ENCODE results near the gene FOXA3. TPM values are rescaled to one million over a fixed set of nuclear protein-coding genes. Genes with fewer than 3 reads are reported as not detected.

The FOXA3 gene
- polyA plus RNA-seq, 1 experiment = not detected

- CTCF ChIA-PET = no interaction called here
- POLR2A ChIA-PET = interaction anchor here (0.6 kb wide), 1 partner anchor 65 kb away, joined by 7 read pairs; the partner anchor contains the start of gene IRF2BP1
- Histone ChIP-seq H3K27me3 (ENCODE audit: control insufficient read depth, insufficient read depth, low read length) (no peaks in the 10 kb centered on the region), H3K36me3 (ENCODE audit: control insufficient read depth, insufficient read depth, low read length) (peaks cover 34% of the 10 kb centered on the region), H3K4me3 (ENCODE audit: low read depth, low read length) (no peak overlapping the region)
- DNase-seq (ENCODE audit: low read depth) = no peak
- no peak for TF ChIP-seq CTCF (IDR thresholded peaks at IDR 0.05; ENCODE audit: insufficient read depth, low read depth, low read length)
These were observed 42.6 kb upstream of the FOXA3 start for GRCh38 chr19:45821570-45821969.

DNA sequence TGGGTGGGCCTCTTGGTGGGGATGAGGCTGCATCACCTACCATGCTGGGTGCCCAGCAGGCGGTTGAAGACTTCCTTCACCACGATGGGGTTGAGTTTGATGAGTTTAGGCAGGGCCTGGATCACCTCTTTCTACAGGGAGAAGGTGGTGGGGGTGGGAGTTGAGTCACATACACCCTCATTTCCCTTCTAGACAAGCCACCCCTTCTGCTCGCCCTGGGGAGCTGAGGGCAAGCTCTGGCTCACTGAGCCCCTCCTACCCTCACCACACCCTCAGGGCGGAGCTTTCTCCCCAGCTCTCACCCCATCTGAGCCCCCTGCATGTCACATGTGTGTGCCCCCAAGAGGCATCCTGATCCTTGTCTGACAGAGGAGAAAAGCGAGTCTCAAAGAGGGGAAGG is 41.4 kb upstream of the FOXA3 start:
- no peak for DNase-seq (ENCODE audit: low read depth)
- Histone ChIP-seq H3K27me3 (ENCODE audit: control insufficient read depth, insufficient read depth, low read length) (no peaks in the 10 kb centered on the region), H3K36me3 (ENCODE audit: control insufficient read depth, insufficient read depth, low read length) (peaks cover 40% of the 10 kb centered on the region), H3K4me3 (ENCODE audit: low read depth, low read length) (no peak overlapping the region)
- CTCF ChIA-PET = interaction anchor here (0.8 to 2.7 kb wide), 3 partner anchors 9 to 52 kb away, joined by 3 to 8 read pairs (median 4); no protein-coding TSS in a partner anchor
- no peak for TF ChIP-seq CTCF (IDR thresholded peaks at IDR 0.05; ENCODE audit: insufficient read depth, low read depth, low read length)
- POLR2A ChIA-PET = interaction anchor here (0.6 kb wide), 2 partner anchors 105 to 535 kb away, joined by 3 to 5 read pairs; no protein-coding TSS in a partner anchor

DNA sequence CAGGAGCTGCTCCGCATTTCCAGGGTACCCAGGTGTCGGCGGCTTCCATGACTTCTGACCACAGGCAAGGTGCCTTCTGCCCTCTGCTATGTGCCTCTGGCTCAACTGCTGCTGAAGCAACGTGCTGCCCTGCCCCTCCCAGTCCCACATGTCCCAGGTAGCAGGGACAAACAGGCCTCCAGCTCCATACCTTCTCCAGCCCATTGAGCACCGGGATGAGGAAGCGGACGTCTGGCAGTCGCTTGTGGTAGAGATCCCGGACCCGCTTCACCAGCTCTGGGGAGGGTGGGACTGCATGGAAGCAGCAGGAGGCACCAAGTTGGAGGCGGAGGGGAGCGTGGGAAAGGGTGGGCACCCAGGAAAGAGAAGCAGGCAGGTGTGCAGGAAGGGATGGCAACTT is 40.9 kb upstream of the FOXA3 start:
- CTCF ChIA-PET = interaction anchor here (0.8 to 2.7 kb wide), 3 partner anchors 10 to 52 kb away, joined by 3 to 8 read pairs (median 4); no protein-coding TSS in a partner anchor
- TF ChIP-seq CTCF (IDR thresholded peaks at IDR 0.05; ENCODE audit: insufficient read depth, low read depth, low read length) = no peak
- Histone ChIP-seq H3K36me3 (ENCODE audit: control insufficient read depth, insufficient read depth, low read length) (peaks cover 42% of the 10 kb centered on the region), H3K4me3 (ENCODE audit: low read depth, low read length) (no peak overlapping the region), H3K27me3 (ENCODE audit: control insufficient read depth, insufficient read depth, low read length) (no peaks in the 10 kb centered on the region)
- POLR2A ChIA-PET = interaction anchor here (0.6 kb wide), 2 partner anchors 106 to 535 kb away, joined by 3 to 5 read pairs; no protein-coding TSS in a partner anchor
- no peak for DNase-seq (ENCODE audit: low read depth)

- Histone ChIP-seq H3K4me3 (ENCODE audit: low read depth, low read length) (no peak overlapping the region), H3K36me3 (ENCODE audit: control insufficient read depth, insufficient read depth, low read length) (peaks cover 49% of the 10 kb centered on the region), H3K27me3 (ENCODE audit: control insufficient read depth, insufficient read depth, low read length) (no peaks in the 10 kb centered on the region)
- DNase-seq (ENCODE audit: low read depth) = no peak
- ChIA-PET POLR2A (no interaction called here), CTCF (interaction anchor here (0.8 to 2.7 kb wide), 3 partner anchors 10 to 25 kb away, joined by 3 to 8 read pairs (median 4); no protein-coding TSS in a partner anchor)
- no peak for TF ChIP-seq CTCF (IDR thresholded peaks at IDR 0.05; ENCODE audit: insufficient read depth, low read depth, low read length)
These were observed 40.1 kb upstream of the FOXA3 start for GRCh38 chr19:45824041-45824471.

GRCh38 chr19:45824531-45825262 is 39.4 kb upstream of the FOXA3 start:
- ChIA-PET CTCF (interaction anchor here (0.8 to 4.5 kb wide), 5 partner anchors 7 to 36 kb away, joined by 3 to 46 read pairs (median 4); no protein-coding TSS in a partner anchor), POLR2A (no interaction called here)
- H3K36me3 ChIP-seq (ENCODE audit: control insufficient read depth, insufficient read depth, low read length) = peaks cover 48% of the 10 kb centered on the region
- H3K4me3 ChIP-seq (ENCODE audit: low read depth, low read length) = no peak overlapping the region
- H3K27me3 ChIP-seq (ENCODE audit: control insufficient read depth, insufficient read depth, low read length) = no peaks in the 10 kb centered on the region
- no peak for TF ChIP-seq CTCF (IDR thresholded peaks at IDR 0.05; ENCODE audit: insufficient read depth, low read depth, low read length)
- DNase-seq (ENCODE audit: low read depth) = no peak

All from BJ (cell line).